HepG2 (cell line): ENCODE data around the gene CASKIN2. TPM values are rescaled to one million over a fixed set of nuclear protein-coding genes. Genes with fewer than 3 reads are reported as not detected.
A peak's percentile ranks its signal among the peaks of the same experiment; 100 is the strongest.

Experiments
- BRF2 ChIP-seq: sonication (generic); formaldehyde crosslinking; IDR thresholded peaks from 2 replicates; pipeline ENCODE4 v1.8.1; 2022; ENCODE audit warnings: mild to moderate bottlenecking, missing genetic modification reagents
- FOXO1 ChIP-seq: sonication (generic); formaldehyde crosslinking; IDR thresholded peaks from 2 replicates; pipeline ENCODE4 v1.4.0; 2020; ENCODE audit warnings: missing genetic modification reagents
- GATAD1 ChIP-seq: IDR thresholded peaks from 2 replicates; pipeline ENCODE4 v1.6.1; 2016; ENCODE audit warnings: missing genetic modification reagents, missing compliant biosample characterization
- KDM5B ChIP-seq: sonication (generic); formaldehyde crosslinking; IDR thresholded peaks from 2 replicates; pipeline ENCODE4 v1.4.0; 2020; ENCODE audit warnings: missing genetic modification reagents, mild to moderate bottlenecking, borderline replicate concordance
- PRDM4 ChIP-seq: sonication (generic); formaldehyde crosslinking; IDR thresholded peaks from 2 replicates; pipeline ENCODE4 v1.9.0; 2021; ENCODE audit warnings: missing genetic modification reagents, borderline replicate concordance
- SIN3A ChIP-seq: IDR thresholded peaks from 2 replicates; pipeline ENCODE4 v1.6.1; 2011; ENCODE audit warnings: low read depth, mild to moderate bottlenecking, control low read depth, low read length, borderline replicate concordance
- ZBTB40 ChIP-seq, 2 experiments: fragments of 450-650 bp in 1 of 2; sonication (generic) in 1 of 2; formaldehyde crosslinking in 1 of 2; IDR thresholded peaks; 2 replicates each; pipeline versions ENCODE4 v1.6.1 to v1.8.0; 2016 to 2022; ENCODE audit warnings: antibody characterized with exemption in 1 of 2, mild to moderate bottlenecking in 1 of 2, missing genetic modification reagents in 1 of 2
- ZNF280B ChIP-seq: sonication (generic); formaldehyde crosslinking; IDR thresholded peaks from 2 replicates; pipeline ENCODE4 v1.5.0; 2020; ENCODE audit warnings: missing genetic modification reagents, mild to moderate bottlenecking, borderline replicate concordance
- ZNF337 ChIP-seq: sonication (generic); formaldehyde crosslinking; IDR thresholded peaks from 2 replicates; pipeline ENCODE4 v1.5.1; 2020; ENCODE audit warnings: missing genetic modification reagents, low read depth, mild to moderate bottlenecking, borderline replicate concordance
- ZNF780A ChIP-seq: sonication (generic); formaldehyde crosslinking; IDR thresholded peaks from 2 replicates; pipeline ENCODE4 v1.8.0; 2022; ENCODE audit warnings: mild to moderate bottlenecking, missing genetic modification reagents, moderate library complexity
- polyA plus RNA-seq, 8 experiments: library from polyadenylated mRNA; depleted of rRNA in 3 of 8; stranded (reverse) in 7 of 8; unstranded in 1 of 8; fragments of >200 nt; fragmentation: Illumina TruSeq in 4 of 8; extraction: Trizol in 4 of 8; gene quantifications; 2 replicates each; pipeline versions ENCODE4 v1.2.1 to v1.2.3, GENCODE V29; 2011 to 2016; ENCODE audit warnings: low read depth in 4 of 8, missing spikeins in 1 of 8, mixed read lengths in 1 of 8; ENCODE audit not compliant: insufficient read depth in 1 of 8
- total RNA-seq, 5 experiments: library from RNA; depleted of rRNA; stranded (reverse); fragments of >200 nt; fragmentation: Illumina TruSeq; extraction: Trizol; gene quantifications; 2 replicates each; pipeline ENCODE4 v1.2.3, GENCODE V29; 2016; ENCODE audit warnings: low read depth in 1 of 5
- TF ChIP-seq, protein P1 (sequence below): sonication (generic); formaldehyde crosslinking; IDR thresholded peaks from 2 replicates; pipeline ENCODE4 v1.4.0; 2020; ENCODE audit warnings: missing genetic modification reagents

CASKIN2 gene
- total and polyA plus RNA-seq, 2 of the 13 experiments (the other 11 are each of a cell fraction or from before 2014, with no cell fraction given): 5.2 to 7.8 TPM

DNA sequence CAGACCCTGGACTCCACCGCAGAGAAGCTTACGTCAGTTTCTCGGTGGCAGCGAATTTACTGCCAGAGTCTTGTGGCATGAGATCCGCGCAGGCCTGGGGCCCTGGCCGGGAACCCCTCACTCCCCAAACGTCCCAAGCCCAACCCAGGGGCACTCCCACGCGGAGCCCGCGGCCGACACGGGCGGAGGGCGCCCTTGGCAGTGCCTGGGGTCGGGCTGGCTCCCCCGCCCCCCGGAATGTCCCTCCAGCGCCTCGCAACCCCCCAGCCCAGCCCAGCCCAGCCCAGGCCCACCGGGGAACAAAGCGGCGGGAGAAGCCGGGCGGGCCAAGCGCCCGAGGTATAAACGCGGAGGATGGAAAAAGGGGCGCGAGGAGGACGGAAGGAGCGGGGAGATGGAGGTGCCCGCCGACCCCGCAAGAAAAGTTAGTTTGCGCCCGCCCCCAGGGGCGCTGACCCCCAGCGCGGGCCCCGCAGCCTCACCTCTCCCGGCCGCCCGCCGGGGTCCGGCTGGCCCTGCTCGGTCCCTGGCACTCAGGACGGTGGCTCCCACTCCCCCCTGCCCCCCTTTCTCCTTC lies 330 bp downstream of the CASKIN2 start (continued):
- TF ChIP-seq ZNF280B (CRISPR knock-in tag) (peak; percentile 50; the same call in 1 of the 2 replicates), PRDM4 (CRISPR knock-in tag) (no peak), ZNF780A (CRISPR knock-in tag) (no peak), SIN3A (no peak), KDM5B (CRISPR knock-in tag) (no peak), BRF2 (no peak), ZNF337 (no peak), FOXO1 (CRISPR knock-in tag) (0 out of 2 replicates have a peak, but pooled peaks have one; percentile 9), GATAD1 (CRISPR knock-in tag) (peak; percentile 28; the same call in 1 of the 2 replicates), ZBTB40 (IDR thresholded peaks at IDR 0.05) (no peak), ZBTB40 (CRISPR knock-in tag; IDR thresholded peaks at IDR 0.05) (peak; percentile 38; the same call in 1 of the 2 replicates)
- TF ChIP-seq, protein P1, sequence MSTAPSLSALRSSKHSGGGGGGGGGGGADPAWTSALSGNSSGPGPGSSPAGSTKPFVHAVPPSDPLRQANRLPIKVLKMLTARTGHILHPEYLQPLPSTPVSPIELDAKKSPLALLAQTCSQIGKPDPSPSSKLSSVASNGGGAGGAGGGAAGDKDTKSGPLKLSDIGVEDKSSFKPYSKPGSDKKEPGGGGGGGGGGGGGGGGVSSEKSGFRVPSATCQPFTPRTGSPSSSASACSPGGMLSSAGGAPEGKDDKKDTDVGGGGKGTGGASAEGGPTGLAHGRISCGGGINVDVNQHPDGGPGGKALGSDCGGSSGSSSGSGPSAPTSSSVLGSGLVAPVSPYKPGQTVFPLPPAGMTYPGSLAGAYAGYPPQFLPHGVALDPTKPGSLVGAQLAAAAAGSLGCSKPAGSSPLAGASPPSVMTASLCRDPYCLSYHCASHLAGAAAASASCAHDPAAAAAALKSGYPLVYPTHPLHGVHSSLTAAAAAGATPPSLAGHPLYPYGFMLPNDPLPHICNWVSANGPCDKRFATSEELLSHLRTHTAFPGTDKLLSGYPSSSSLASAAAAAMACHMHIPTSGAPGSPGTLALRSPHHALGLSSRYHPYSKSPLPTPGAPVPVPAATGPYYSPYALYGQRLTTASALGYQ (CRISPR knock-in tag): peak; percentile 6; the same call in 1 of the 2 replicates
